GM19193 (cell line): ENCODE measurements around the gene NAV2.

ENCODE experiments used
- POLR2A ChIP-seq: IDR thresholded peaks from 4 replicates; pipeline ENCODE4 v1.6.1; 2011; ENCODE audit not compliant: insufficient read depth, insufficient read length; ENCODE audit errors: extremely low read depth

The NAV2 gene

GRCh38 chr11:20156280-20156875, 443.7 kb downstream of the NAV2 start:
- TF ChIP-seq POLR2A, result no peak

- no peak for TF ChIP-seq POLR2A
Measured at GRCh38 chr11:20156876-20157613, 444.4 kb downstream of the NAV2 start.

GRCh38 chr11:20157728-20158127, 445.1 kb downstream of the NAV2 start:
- TF ChIP-seq POLR2A, result no peak

GRCh38 chr11:20158597-20159257, 446.1 kb downstream of the NAV2 start:
- TF ChIP-seq POLR2A, result no peak

GRCh38 chr11:20159466-20160381, 447.1 kb downstream of the NAV2 start:
- no peak for TF ChIP-seq POLR2A

GRCh38 chr11:20160425-20161229, 448.0 kb downstream of the NAV2 start, which contains the start of gene DBX1:
Gene DBX1, minus strand, starts transcription at chr11:20160475. Its CDS starts 151 bp downstream, at chr11:20160324.
- TF ChIP-seq POLR2A, result no peak

- no peak for TF ChIP-seq POLR2A
Measured at GRCh38 chr11:20161230-20161918, 448.7 kb downstream of the NAV2 start.

- no peak for TF ChIP-seq POLR2A
Measured at GRCh38 chr11:20161923-20162744, 449.5 kb downstream of the NAV2 start.

- no peak for TF ChIP-seq POLR2A
Measured at GRCh38 chr11:20162824-20163782, 450.5 kb downstream of the NAV2 start.

- TF ChIP-seq POLR2A, result no peak
Measured at GRCh38 chr11:20163783-20164481, 451.3 kb downstream of the NAV2 start.
